ENCODE results near the gene RNF31. TPM values are rescaled to one million over a fixed set of nuclear protein-coding genes. Genes with fewer than 3 reads are reported as not detected.
"Not testable (repeated sequence)": the region's sequence is repeated elsewhere in the genome, so short reads cannot be mapped to it uniquely, and the experiment has no call there.

RNF31 gene
- total and polyA plus RNA-seq, 2 of the 13 experiments (the other 11 are each of a cell fraction or from before 2014, with no cell fraction given) = 48.2 to 86.8 TPM

- Histone ChIP-seq H3K36me3 (replicated peaks in 1 of 2; ENCODE audit: control insufficient read depth in 1 of 2, insufficient read depth in 2 of 2, low read length in 2 of 2) (peaks cover 17 to 28% of the 10 kb centered on the region in 2 experiments), H3K27ac (ENCODE audit: extremely low read length, insufficient read depth, low read length) (peak overlapping the region; percentile 44), H3K4me1 (ENCODE audit: insufficient read depth, low read length) (peaks cover 60% of the 10 kb centered on the region)
- H4K20me1 ChIP-seq (ENCODE audit: insufficient read depth, low read length); H3K4me2 ChIP-seq (ENCODE audit: low read depth, low read length); H3K9ac ChIP-seq (ENCODE audit: insufficient read depth, low read depth, low read length); DNase-seq (ENCODE audit: low spot score); BruUV-seq (replicated peaks); H3K4me3 ChIP-seq (replicated peaks in 1 of 3; ENCODE audit: insufficient read depth in 1 of 3, low read depth in 2 of 3, low read length in 3 of 3); H3K9me3 ChIP-seq (ENCODE audit: low read length); H2AFZ ChIP-seq (ENCODE audit: low read length); H3K27me3 ChIP-seq (ENCODE audit: control insufficient read depth in 1 of 2, insufficient read depth in 2 of 2, low read length in 2 of 2); H3K79me2 ChIP-seq (ENCODE audit: insufficient read depth, low read length); intact Hi-C loops (cut with micrococcal nuclease; ENCODE audit: unreplicated experiment); FAIRE-seq: not testable (repeated sequence)
- ATAC-seq = peak; percentile 28
- CTCF ChIA-PET (ENCODE audit: low intra/inter-chr PET ratio, low total read pairs) = interaction anchor here (1.6 to 5.4 kb wide), 2 partner anchors 16 to 47 kb away, joined by 3 to 86 read pairs; no protein-coding TSS in a partner anchor
- POLR2A ChIA-PET = interaction anchor here (1.0 to 11.8 kb wide), 9 partner anchors 9 to 90 kb away, joined by 3 to 594 read pairs (median 10); partner anchors contain the start of genes DCAF11, EMC9, IRF9 and NRL
- in situ Hi-C loops (cut with HindIII; ENCODE audit: extremely low pct_ligation_motif_present, low pct_unique_long_range_greater_than_20kb) = loop anchor here (25.0 kb wide), 1 partner anchor 1518 kb away; the partner anchor contains the start of genes ABHD4 and DAD1
- WGBS (ENCODE audit: low lambda C conversion rate) = 94% methylated on average over 8 of the region's 8 CpGs
- peak; percentile 85 for TF ChIP-seq ZC3H4 (CRISPR knock-in tag; IDR thresholded peaks at IDR 0.05; ENCODE audit: borderline replicate concordance)
- TF ChIP-seq, protein P1, sequence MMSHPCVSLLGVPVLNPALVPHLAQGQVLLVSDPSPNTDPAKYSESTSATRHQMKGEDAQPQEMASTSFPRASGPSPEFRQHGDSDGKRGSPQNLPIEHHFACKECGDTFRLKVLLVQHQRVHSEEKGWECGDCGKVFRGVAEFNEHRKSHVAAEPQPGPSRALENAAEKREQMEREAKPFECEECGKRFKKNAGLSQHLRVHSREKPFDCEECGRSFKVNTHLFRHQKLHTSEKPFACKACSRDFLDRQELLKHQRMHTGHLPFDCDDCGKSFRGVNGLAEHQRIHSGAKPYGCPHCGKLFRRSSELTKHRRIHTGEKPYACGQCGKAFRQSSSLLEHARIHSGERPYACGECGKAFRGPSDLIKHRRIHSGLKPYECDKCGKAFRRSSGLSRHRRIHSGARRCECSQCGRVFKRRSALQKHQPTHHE (CRISPR knock-in tag; IDR thresholded peaks at IDR 0.05; ENCODE audit: borderline replicate concordance) = 0 out of 2 replicates have a peak, but pooled peaks have one; percentile 17
- TF ChIP-seq TARDBP (CRISPR knock-in tag; IDR thresholded peaks at IDR 0.05) = peak; percentile 68; the same call in 1 of the 2 replicates
- TF ChIP-seq SSRP1 (CRISPR knock-in tag; IDR thresholded peaks at IDR 0.05) = peak; percentile 25; the same call in 1 of the 2 replicates
- 0 out of 2 replicates have a peak, but pooled peaks have one; percentile 7 for TF ChIP-seq ATF2 (CRISPR knock-in tag; IDR thresholded peaks at IDR 0.05)
- TF ChIP-seq ZNF605 (CRISPR knock-in tag; IDR thresholded peaks at IDR 0.05) = peak; percentile 16; the same call in 1 of the 2 replicates
- TF ChIP-seq RBM22 (optimal IDR thresholded peaks at IDR 0.05; ENCODE audit: low read length) = peak; percentile 80
- TF ChIP-seq CC2D1A (CRISPR knock-in tag; IDR thresholded peaks at IDR 0.05) = 0 out of 2 replicates have a peak, but pooled peaks have one; percentile 88
- TF ChIP-seq, protein P2, sequence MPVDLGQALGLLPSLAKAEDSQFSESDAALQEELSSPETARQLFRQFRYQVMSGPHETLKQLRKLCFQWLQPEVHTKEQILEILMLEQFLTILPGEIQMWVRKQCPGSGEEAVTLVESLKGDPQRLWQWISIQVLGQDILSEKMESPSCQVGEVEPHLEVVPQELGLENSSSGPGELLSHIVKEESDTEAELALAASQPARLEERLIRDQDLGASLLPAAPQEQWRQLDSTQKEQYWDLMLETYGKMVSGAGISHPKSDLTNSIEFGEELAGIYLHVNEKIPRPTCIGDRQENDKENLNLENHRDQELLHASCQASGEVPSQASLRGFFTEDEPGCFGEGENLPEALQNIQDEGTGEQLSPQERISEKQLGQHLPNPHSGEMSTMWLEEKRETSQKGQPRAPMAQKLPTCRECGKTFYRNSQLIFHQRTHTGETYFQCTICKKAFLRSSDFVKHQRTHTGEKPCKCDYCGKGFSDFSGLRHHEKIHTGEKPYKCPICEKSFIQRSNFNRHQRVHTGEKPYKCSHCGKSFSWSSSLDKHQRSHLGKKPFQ (CRISPR knock-in tag; IDR thresholded peaks at IDR 0.05; ENCODE audit: insufficient replicate concordance) = peak; percentile 0
- TF ChIP-seq SNAPC5 (CRISPR knock-in tag; IDR thresholded peaks at IDR 0.05; ENCODE audit: borderline replicate concordance) = 0 out of 2 replicates have a peak, but pooled peaks have one; percentile 78
- TF ChIP-seq ZNF446 (CRISPR knock-in tag; IDR thresholded peaks at IDR 0.05) = 0 out of 2 replicates have a peak, but pooled peaks have one; percentile 34
- TF ChIP-seq ZNF607 (CRISPR knock-in tag; IDR thresholded peaks at IDR 0.05; ENCODE audit: borderline replicate concordance) = 0 out of 2 replicates have a peak, but pooled peaks have one; percentile 47
- 0 out of 2 replicates have a peak, but pooled peaks have one; percentile 11 for TF ChIP-seq GLI4 (CRISPR knock-in tag; IDR thresholded peaks at IDR 0.05; ENCODE audit: borderline replicate concordance)
- TF ChIP-seq, protein P3, sequence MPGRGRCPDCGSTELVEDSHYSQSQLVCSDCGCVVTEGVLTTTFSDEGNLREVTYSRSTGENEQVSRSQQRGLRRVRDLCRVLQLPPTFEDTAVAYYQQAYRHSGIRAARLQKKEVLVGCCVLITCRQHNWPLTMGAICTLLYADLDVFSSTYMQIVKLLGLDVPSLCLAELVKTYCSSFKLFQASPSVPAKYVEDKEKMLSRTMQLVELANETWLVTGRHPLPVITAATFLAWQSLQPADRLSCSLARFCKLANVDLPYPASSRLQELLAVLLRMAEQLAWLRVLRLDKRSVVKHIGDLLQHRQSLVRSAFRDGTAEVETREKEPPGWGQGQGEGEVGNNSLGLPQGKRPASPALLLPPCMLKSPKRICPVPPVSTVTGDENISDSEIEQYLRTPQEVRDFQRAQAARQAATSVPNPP (CRISPR knock-in tag; IDR thresholded peaks at IDR 0.05) = 0 out of 2 replicates have a peak, but pooled peaks have one; percentile 49
Measured at GRCh38 chr14:24105609-24106239, 41.6 kb upstream of the RNF31 start.

All from HepG2 (cell line).